Measurements from ENCODE around the gene KAZN. TPM values are rescaled to one million over a fixed set of nuclear protein-coding genes. Genes with fewer than 3 reads are reported as not detected.

Gene KAZN
- total RNA-seq, 1 donor from 2014 or later = 21.2 TPM

GRCh38 chr1:14757286-14757625, 158.8 kb downstream of the KAZN start:
- no peak overlapping the region for H3K27ac ChIP-seq
- H3K4me1 ChIP-seq = no peaks in the 10 kb centered on the region
- DNase-seq (no peak), ATAC-seq (no peak)
- no peak overlapping the region for H3K4me3 ChIP-seq
- no peaks in the 10 kb centered on the region for H3K27me3 ChIP-seq (ENCODE audit: low read depth)
- no peaks in the 10 kb centered on the region for H3K36me3 ChIP-seq
- no peak for TF ChIP-seq CTCF (IDR thresholded peaks at IDR 0.05)
- no peaks in the 10 kb centered on the region for H3K9me3 ChIP-seq
- intact Hi-C loops (cut with DNase I) = no loop called here

GRCh38 chr1:14759042-14759818, 160.7 kb downstream of the KAZN start:
- Histone ChIP-seq H3K27me3 (ENCODE audit: low read depth) (no peaks in the 10 kb centered on the region), H3K4me1 (no peaks in the 10 kb centered on the region), H3K9me3 (no peaks in the 10 kb centered on the region), H3K36me3 (no peaks in the 10 kb centered on the region), H3K4me3 (no peak overlapping the region), H3K27ac (no peak overlapping the region)
- no peak for DNase-seq
- TF ChIP-seq CTCF (IDR thresholded peaks at IDR 0.05) = no peak
- intact Hi-C loops (cut with DNase I) = no loop called here
- ATAC-seq = no peak

- ATAC-seq = no peak
- no peak for DNase-seq
- H3K27ac ChIP-seq = no peak overlapping the region
- no peaks in the 10 kb centered on the region for H3K27me3 ChIP-seq (ENCODE audit: low read depth)
- no peak overlapping the region for H3K4me3 ChIP-seq
- no peaks in the 10 kb centered on the region for H3K9me3 ChIP-seq
- H3K36me3 ChIP-seq = no peaks in the 10 kb centered on the region
- TF ChIP-seq CTCF (IDR thresholded peaks at IDR 0.05) = no peak
- H3K4me1 ChIP-seq = no peaks in the 10 kb centered on the region
- intact Hi-C loops (cut with DNase I) = no loop called here
Measured at GRCh38 chr1:14759843-14760242, 161.4 kb downstream of the KAZN start.

GRCh38 chr1:14760780-14761179, 162.3 kb downstream of the KAZN start:
- no peaks in the 10 kb centered on the region for H3K4me1 ChIP-seq
- H3K27ac ChIP-seq = no peak overlapping the region
- ATAC-seq = no peak
- no peaks in the 10 kb centered on the region for H3K9me3 ChIP-seq
- intact Hi-C loops (cut with DNase I) = no loop called here
- H3K27me3 ChIP-seq (ENCODE audit: low read depth) = no peaks in the 10 kb centered on the region
- DNase-seq = no peak
- H3K4me3 ChIP-seq = no peak overlapping the region
- H3K36me3 ChIP-seq = no peaks in the 10 kb centered on the region
- no peak for TF ChIP-seq CTCF (IDR thresholded peaks at IDR 0.05)

- no peak for TF ChIP-seq CTCF (IDR thresholded peaks at IDR 0.05)
- H3K4me1 ChIP-seq = no peaks in the 10 kb centered on the region
- DNase-seq (no peak), ATAC-seq (no peak)
- H3K4me3 ChIP-seq = no peak overlapping the region
- intact Hi-C loops (cut with DNase I) = no loop called here
- no peak overlapping the region for H3K27ac ChIP-seq
- H3K36me3 ChIP-seq = no peaks in the 10 kb centered on the region
- no peaks in the 10 kb centered on the region for H3K27me3 ChIP-seq (ENCODE audit: low read depth)
- H3K9me3 ChIP-seq = no peaks in the 10 kb centered on the region
Measured at GRCh38 chr1:14761291-14762153, 163.0 kb downstream of the KAZN start.
